HG03045 (cell line): ENCODE results near the gene RGS17.

ENCODE experiments used
- ATAC-seq: cut with Tn5 transposase; IDR thresholded peaks from one replicate; pipeline ENCODE4 v1.9.1; 2021; ENCODE audit warnings: mild to moderate bottlenecking, moderate library complexity; ENCODE audit not compliant: unreplicated experiment

RGS17 gene

GRCh38 chr6:153086225-153086990, 44.7 kb downstream of the RGS17 start:
- no peak for ATAC-seq

GRCh38 chr6:153085239-153085638, 45.8 kb downstream of the RGS17 start:
- ATAC-seq: no peak

GRCh38 chr6:153084393-153084792, 46.7 kb downstream of the RGS17 start:
- no peak for ATAC-seq

GRCh38 chr6:153083869-153084268, 47.2 kb downstream of the RGS17 start:
- ATAC-seq: no peak

- no peak for ATAC-seq
Measured at GRCh38 chr6:153081914-153082313, 49.2 kb downstream of the RGS17 start.

GRCh38 chr6:153076431-153076830, 54.7 kb downstream of the RGS17 start:
- ATAC-seq: no peak

GRCh38 chr6:153074761-153075160, 56.3 kb downstream of the RGS17 start:
- ATAC-seq: no peak

GRCh38 chr6:153073841-153074240, 57.2 kb downstream of the RGS17 start:
- ATAC-seq: no peak

GRCh38 chr6:153070756-153071155, 60.3 kb downstream of the RGS17 start:
- ATAC-seq: no peak

GRCh38 chr6:153069897-153070296, 61.2 kb downstream of the RGS17 start:
- ATAC-seq: no peak

GRCh38 chr6:153065222-153065621, 65.9 kb downstream of the RGS17 start:
- no peak for ATAC-seq

GRCh38 chr6:153063936-153064335, 67.1 kb downstream of the RGS17 start:
- ATAC-seq: no peak

- no peak for ATAC-seq
Measured at GRCh38 chr6:153062516-153062915, 68.6 kb downstream of the RGS17 start.

- no peak for ATAC-seq
Measured at GRCh38 chr6:153059757-153060156, 71.3 kb downstream of the RGS17 start.

- no peak for ATAC-seq
Measured at GRCh38 chr6:153059311-153059710, 71.8 kb downstream of the RGS17 start.

- ATAC-seq: no peak
Measured at GRCh38 chr6:153058909-153059308, 72.2 kb downstream of the RGS17 start.

GRCh38 chr6:153058291-153058690, 72.8 kb downstream of the RGS17 start:
- no peak for ATAC-seq

GRCh38 chr6:153056308-153056707, 74.8 kb downstream of the RGS17 start:
- no peak for ATAC-seq

GRCh38 chr6:153051801-153052200, 79.3 kb downstream of the RGS17 start:
- no peak for ATAC-seq

GRCh38 chr6:153048631-153049030, 82.5 kb downstream of the RGS17 start:
- ATAC-seq: no peak

- no peak for ATAC-seq
Measured at GRCh38 chr6:153047386-153047785, 83.7 kb downstream of the RGS17 start.

- no peak for ATAC-seq
Measured at GRCh38 chr6:153045271-153045670, 85.8 kb downstream of the RGS17 start.

- no peak for ATAC-seq
Measured at GRCh38 chr6:153044295-153044694, 86.8 kb downstream of the RGS17 start.
